HEK293T (cell line): Measurements from ENCODE around the gene COPS2.

Experiments
- CTCF ChIA-PET: fragments of 350-600 bp; formaldehyde crosslinking; extraction: SDS; loops from one replicate; lab custom pipeline; 2021; ENCODE audit warnings: antibody characterized with exemption, inconsistent platforms; lab: Yijun Ruan, JAX
- POLR2A ChIA-PET: fragments of 350-600 bp; formaldehyde crosslinking; extraction: SDS; loops from one replicate; lab custom pipeline; 2020; ENCODE audit warnings: antibody characterized with exemption, inconsistent platforms; lab: Yijun Ruan, JAX
- DNase-seq: peaks from one replicate; pipeline ENCODE4 v3.0.0; 2012; ENCODE audit warnings: mixed read lengths; ENCODE audit errors: extremely low spot score
- ARNT ChIP-seq: fragments of 450-650 bp; IDR thresholded peaks from 2 replicates; pipeline ENCODE4 v1.6.1; 2017; ENCODE audit warnings: mild to moderate bottlenecking
- BHLHE40 ChIP-seq: fragments of 450-650 bp; IDR thresholded peaks from 2 replicates; pipeline ENCODE4 v1.6.1; 2016; ENCODE audit warnings: mild to moderate bottlenecking, moderate library complexity, borderline replicate concordance
- CTBP1 ChIP-seq: fragments of 450-650 bp; IDR thresholded peaks from 2 replicates; pipeline ENCODE4 v1.6.1; 2016; ENCODE audit warnings: borderline replicate concordance
- ELF4 ChIP-seq: fragments of 450-650 bp; IDR thresholded peaks from 2 replicates; pipeline ENCODE4 v1.6.1; 2017; ENCODE audit warnings: antibody characterized with exemption
- FOXA1 ChIP-seq: fragments of 450-650 bp; IDR thresholded peaks from 2 replicates; pipeline ENCODE4 v1.6.1; 2016; ENCODE audit warnings: mild to moderate bottlenecking
- FOXK2 ChIP-seq: fragments of 450-650 bp; IDR thresholded peaks from 2 replicates; pipeline ENCODE4 v1.6.1; 2016; ENCODE audit warnings: mild to moderate bottlenecking
- FOXM1 ChIP-seq: fragments of 450-650 bp; IDR thresholded peaks from 2 replicates; pipeline ENCODE4 v1.6.1; 2017; ENCODE audit warnings: mild to moderate bottlenecking, borderline replicate concordance
- HDGF ChIP-seq: fragments of 450-650 bp; IDR thresholded peaks from 2 replicates; pipeline ENCODE4 v1.6.1; 2017; ENCODE audit warnings: antibody characterized with exemption, borderline replicate concordance
- L3MBTL2 ChIP-seq: fragments of 450-650 bp; conservative IDR thresholded peaks from 2 replicates; pipeline ENCODE4 v1.6.1; 2016; ENCODE audit warnings: mild to moderate bottlenecking
- LEF1 ChIP-seq: fragments of 450-650 bp; IDR thresholded peaks from 2 replicates; pipeline ENCODE4 v1.6.1; 2017; ENCODE audit warnings: mild to moderate bottlenecking, borderline replicate concordance
- NFRKB ChIP-seq: fragments of 450-650 bp; IDR thresholded peaks from 2 replicates; pipeline ENCODE4 v1.6.1; 2016; ENCODE audit warnings: mild to moderate bottlenecking, moderate library complexity
- PKNOX1 ChIP-seq: fragments of 450-650 bp; IDR thresholded peaks from 2 replicates; pipeline ENCODE4 v1.6.1; 2016
- SP1 ChIP-seq: fragments of 450-650 bp; IDR thresholded peaks from 2 replicates; pipeline ENCODE4 v1.6.1; 2017
- SUZ12 ChIP-seq: fragments of 450-650 bp; IDR thresholded peaks from 2 replicates; pipeline ENCODE4 v1.6.1; 2016; ENCODE audit warnings: mild to moderate bottlenecking
- TARDBP ChIP-seq: fragments of 450-650 bp; IDR thresholded peaks from 2 replicates; pipeline ENCODE4 v1.6.1; 2016
- ZNF384 ChIP-seq: fragments of 450-650 bp; IDR thresholded peaks from 2 replicates; pipeline ENCODE4 v1.6.1; 2016

COPS2 gene

GRCh38 chr15:49155110-49155833, at the start of gene COPS2:
TSS of gene COPS2 (minus strand) at chr15:49155599. CDS start at chr15:49155578, 21 bp downstream.
- DNase-seq: peak; percentile 74
- TF ChIP-seq LEF1 (no peak), ARNT (no peak), BHLHE40 (no peak), HDGF (no peak), FOXA1 (no peak), L3MBTL2 (no peak), FOXM1 (no peak), CTBP1 (peak; percentile 70; the same call in 1 of the 2 replicates), ELF4 (no peak; the same call in 1 of the 2 replicates), ZNF384 (no peak), PKNOX1 (peak; percentile 87), NFRKB (no peak)
- CTCF ChIA-PET: no interaction called here
- POLR2A ChIA-PET: interaction anchor here (0.8 to 2.3 kb wide), 7 partner anchors 8 to 345 kb away, joined by 3 to 22 read pairs (median 4); partner anchors contain the start of genes CEP152, EID1 and GALK2

- DNase-seq: no peak
- CTCF ChIA-PET: interaction anchor here (0.7 kb wide), 1 partner anchor 25 kb away, joined by 3 read pairs; no protein-coding TSS in a partner anchor
- POLR2A ChIA-PET: no interaction called here
- TF ChIP-seq ARNT: no peak
- no peak for TF ChIP-seq ZNF384
- TF ChIP-seq LEF1: no peak
- no peak for TF ChIP-seq BHLHE40
- TF ChIP-seq FOXK2: no peak
- TF ChIP-seq FOXA1: no peak
- TF ChIP-seq ELF4: no peak
- TF ChIP-seq L3MBTL2: no peak
- TF ChIP-seq FOXM1: no peak
- no peak for TF ChIP-seq PKNOX1
- TF ChIP-seq HDGF: no peak
- no peak for TF ChIP-seq SUZ12
- TF ChIP-seq SP1: no peak
- no peak for TF ChIP-seq NFRKB
- no peak for TF ChIP-seq CTBP1
- no peak for TF ChIP-seq TARDBP
These were observed 44.9 kb upstream of the COPS2 start for GRCh38 chr15:49200347-49200746.

GRCh38 chr15:49199666-49200065, 44.3 kb upstream of the COPS2 start:
- ChIA-PET POLR2A (no interaction called here), CTCF (no interaction called here)
- no peak for DNase-seq
- no peak for TF ChIP-seq ARNT
- TF ChIP-seq TARDBP: no peak
- no peak for TF ChIP-seq CTBP1
- TF ChIP-seq SP1: no peak
- no peak for TF ChIP-seq ELF4
- no peak for TF ChIP-seq PKNOX1
- no peak for TF ChIP-seq FOXK2
- no peak for TF ChIP-seq ZNF384
- TF ChIP-seq HDGF: no peak
- TF ChIP-seq LEF1: no peak
- TF ChIP-seq L3MBTL2: no peak
- TF ChIP-seq FOXA1: no peak
- TF ChIP-seq NFRKB: no peak
- no peak for TF ChIP-seq BHLHE40
- no peak for TF ChIP-seq SUZ12
- TF ChIP-seq FOXM1: no peak

- ChIA-PET POLR2A (no interaction called here), CTCF (no interaction called here)
These were observed 41.5 kb upstream of the COPS2 start for GRCh38 chr15:49196856-49197255.

GRCh38 chr15:49191892-49192291, 36.5 kb upstream of the COPS2 start:
- ChIA-PET CTCF (no interaction called here), POLR2A (no interaction called here)
- TF ChIP-seq NFRKB (no peak), LEF1 (no peak), HDGF (no peak), ELF4 (no peak), ZNF384 (no peak), FOXM1 (no peak), SUZ12 (no peak)
- DNase-seq: no peak

More at GRCh38 chr15:49196856-49197255, 41.5 kb upstream of the COPS2 start:
- DNase-seq: no peak
- TF ChIP-seq ARNT (no peak), NFRKB (no peak), LEF1 (no peak), ELF4 (no peak), FOXM1 (no peak), FOXA1 (no peak), TARDBP (no peak)

GRCh38 chr15:49190586-49190985, 35.2 kb upstream of the COPS2 start:
- TF ChIP-seq NFRKB (no peak), PKNOX1 (no peak), FOXM1 (no peak), FOXK2 (no peak), ELF4 (no peak), ARNT (no peak), LEF1 (no peak), L3MBTL2 (no peak), TARDBP (no peak), BHLHE40 (no peak), HDGF (no peak), SUZ12 (no peak), SP1 (no peak), FOXA1 (no peak), ZNF384 (no peak), CTBP1 (no peak)
- POLR2A ChIA-PET: no interaction called here
- DNase-seq: no peak
- CTCF ChIA-PET: no interaction called here
